PC-3 (cell line): Measurements from ENCODE around the gene QSER1. TPM values are rescaled to one million over a fixed set of nuclear protein-coding genes. Genes with fewer than 3 reads are reported as not detected.

Experiments used
- ATAC-seq: fragments of 200-7000 bp; cut with Tn5 transposase; 2 replicates; pipeline ENCODE4 v1.9.1; 2020; ENCODE audit warnings: mild to moderate bottlenecking, moderate library complexity
- BruUV-seq: library from RNA; stranded (reverse); fragments of 400-500 nt; replicated peaks from 2 replicates; lab custom pipeline; 2021; lab: Mats Ljungman, UMichigan
- CTCF ChIA-PET: fragments of 300-600 bp; sonication (Branson Sonifier 250); formaldehyde crosslinking; loops from one replicate; lab custom pipeline; 2022; ENCODE audit warnings: antibody characterized with exemption; lab: Charles Lee
- POLR2A ChIA-PET: fragments of 300-600 bp; sonication (Branson Sonifier 250); formaldehyde crosslinking; loops from one replicate; lab custom pipeline; 2022; ENCODE audit warnings: antibody characterized with exemption; ENCODE audit not compliant: unreplicated experiment; lab: Charles Lee
- DNase-seq: peaks from one replicate; pipeline ENCODE4 v3.0.0-alpha.2; 2015
- H2AFZ ChIP-seq: fragments of 300-600 bp; sonication (generic); 2 replicates; pipeline ENCODE4 v1.6.0; 2016; ENCODE audit warnings: antibody characterized with exemption, low read length
- H3F3A ChIP-seq: fragments of 300-600 bp; sonication (generic); one replicate; pipeline ENCODE4 v1.6.0; 2017; ENCODE audit warnings: antibody characterized with exemption, low read length, control low read depth, mild to moderate bottlenecking; ENCODE audit not compliant: unreplicated experiment
- H3K27ac ChIP-seq: fragments of 300-600 bp; sonication (generic); 2 replicates; pipeline ENCODE4 v1.5.1; 2016; ENCODE audit warnings: mild to moderate bottlenecking, low read length
- H3K27me3 ChIP-seq: fragments of 300-600 bp; sonication (generic); 2 replicates; pipeline ENCODE4 v1.6.1; 2016; ENCODE audit warnings: low read length, mixed read lengths
- H3K36me3 ChIP-seq: fragments of 300-600 bp; sonication (generic); 2 replicates; pipeline ENCODE4 v1.6.1; 2016; ENCODE audit warnings: low read depth, mixed run types, low read length, mixed read lengths
- H3K4me1 ChIP-seq: fragments of 300-600 bp; sonication (generic); 2 replicates; pipeline ENCODE4 v1.5.1; 2016; ENCODE audit warnings: low read length; ENCODE audit not compliant: insufficient read depth
- H3K4me2 ChIP-seq: fragments of 300-600 bp; sonication (generic); 2 replicates; pipeline ENCODE4 v1.6.0; 2016; ENCODE audit warnings: low read length
- H3K4me3 ChIP-seq: fragments of 300-600 bp; sonication (generic); 2 replicates; pipeline ENCODE4 v1.5.1; 2016; ENCODE audit warnings: mild to moderate bottlenecking, low read length, mixed read lengths
- H3K79me2 ChIP-seq: fragments of 300-600 bp; sonication (generic); 2 replicates; pipeline ENCODE4 v1.6.1; 2017; ENCODE audit warnings: low read length, mixed read lengths
- H3K9ac ChIP-seq: fragments of 300-600 bp; sonication (generic); 2 replicates; pipeline ENCODE4 v1.6.0; 2016; ENCODE audit warnings: mild to moderate bottlenecking, low read length
- H3K9me2 ChIP-seq: fragments of 300-600 bp; sonication (generic); replicated peaks from 2 replicates; pipeline ENCODE4 v1.6.1; 2016; ENCODE audit warnings: mixed run types, low read length, mixed read lengths
- H3K9me3 ChIP-seq: fragments of 300-600 bp; sonication (generic); 2 replicates; pipeline ENCODE4 v1.6.1; 2016; ENCODE audit warnings: low read length, mixed read lengths
- H4K20me1 ChIP-seq: fragments of 300-600 bp; sonication (generic); 2 replicates; pipeline ENCODE4 v1.6.1; 2016; ENCODE audit warnings: low read length, mixed read lengths
- CTCF ChIP-seq: fragments of 300-600 bp; sonication (generic); conservative IDR thresholded peaks from 2 replicates; pipeline ENCODE4 v1.5.1; 2017; ENCODE audit warnings: antibody characterized with exemption, low read depth, mild to moderate bottlenecking, low read length
- EZH2 ChIP-seq: fragments of 300-600 bp; sonication (generic); IDR thresholded peaks from one replicate; pipeline ENCODE4 v1.6.1; 2017; ENCODE audit warnings: antibody characterized with exemption, mild to moderate bottlenecking, low read length; ENCODE audit not compliant: unreplicated experiment
- EZH2phosphoT487 ChIP-seq: fragments of 300-600 bp; sonication (generic); IDR thresholded peaks from 2 replicates; pipeline ENCODE4 v1.6.1; 2018; ENCODE audit warnings: mild to moderate bottlenecking, antibody characterized with exemption, low read length, borderline replicate concordance
- intact Hi-C: fragments of 100-400 bp; cut with micrococcal nuclease; formaldehyde crosslinking; loops from 2 replicates; pipeline ENCODE4 v1.9.0; 2023
- total RNA-seq: library from RNA; depleted of rRNA; stranded (reverse); fragments of >200 nt; gene quantifications from 2 replicates; pipeline ENCODE4 v1.2.3, GENCODE V29; 2014

The QSER1 gene
- total RNA-seq, 1 experiment from 2014 or later = 19.4 TPM

GRCh38 chr11:33021937-33022336 lies 129.3 kb downstream of the QSER1 start:
- ATAC-seq (peak; percentile 85), DNase-seq (no peak)
- intact Hi-C loops = no loop called here
- Histone ChIP-seq H2AFZ (no peak overlapping the region), H3K4me1 (peaks cover 3% of the 10 kb centered on the region), H3K27ac (no peak overlapping the region), H3K79me2 (no peaks in the 10 kb centered on the region), H3K9me2 (no peaks in the 10 kb centered on the region), H3K9ac (no peak overlapping the region), H3K27me3 (no peaks in the 10 kb centered on the region), H3K4me2 (no peak overlapping the region), H3K36me3 (no peaks in the 10 kb centered on the region), H3K4me3 (no peak overlapping the region), H3K9me3 (no peaks in the 10 kb centered on the region), H4K20me1 (no peaks in the 10 kb centered on the region), H3F3A (no peaks in the 10 kb centered on the region)
- BruUV-seq = no TSS peak
- ChIA-PET CTCF (interaction anchor here (0.7 to 1.4 kb wide), 2 partner anchors 44 to 679 kb away, joined by 3 to 5 read pairs; partner anchors contain the start of gene C11orf91), POLR2A (interaction anchor here (0.5 to 0.7 kb wide), 2 partner anchors 113 to 264 kb away, joined by 4 read pairs; no protein-coding TSS in a partner anchor)
- TF ChIP-seq EZH2 = no peak
- TF ChIP-seq EZH2phosphoT487 = no peak
- TF ChIP-seq CTCF = no peak

GRCh38 chr11:33025339-33025722 lies 132.7 kb downstream of the QSER1 start:
- no TSS peak for BruUV-seq
- H3K36me3 ChIP-seq = no peaks in the 10 kb centered on the region
- ChIA-PET CTCF (interaction anchor here (0.7 kb wide), 1 partner anchor 272 kb away, joined by 9 read pairs; no protein-coding TSS in a partner anchor), POLR2A (no interaction called here)
- no peak overlapping the region for H3K4me2 ChIP-seq
- H3K9me2 ChIP-seq = no peaks in the 10 kb centered on the region
- no peak overlapping the region for H3K4me3 ChIP-seq
- ATAC-seq (no peak), DNase-seq (no peak)
- no peak for TF ChIP-seq EZH2
- TF ChIP-seq CTCF = no peak
- no peak for TF ChIP-seq EZH2phosphoT487
- intact Hi-C loops = no loop called here
- H3K4me1 ChIP-seq = peaks cover 13% of the 10 kb centered on the region
- no peaks in the 10 kb centered on the region for H4K20me1 ChIP-seq
- no peak overlapping the region for H3K9ac ChIP-seq
- no peaks in the 10 kb centered on the region for H3K79me2 ChIP-seq
- no peaks in the 10 kb centered on the region for H3K9me3 ChIP-seq
- H3F3A ChIP-seq = no peaks in the 10 kb centered on the region
- H3K27me3 ChIP-seq = no peaks in the 10 kb centered on the region
- H3K27ac ChIP-seq = no peak overlapping the region
- H2AFZ ChIP-seq = no peak overlapping the region

- no peaks in the 10 kb centered on the region for H3K27me3 ChIP-seq
- H3K9ac ChIP-seq = no peak overlapping the region
- no peaks in the 10 kb centered on the region for H3K36me3 ChIP-seq
- H3K4me3 ChIP-seq = no peak overlapping the region
- H3K79me2 ChIP-seq = no peaks in the 10 kb centered on the region
- ChIA-PET POLR2A (no interaction called here), CTCF (no interaction called here)
- no TSS peak for BruUV-seq
- intact Hi-C loops = no loop called here
- no peaks in the 10 kb centered on the region for H3F3A ChIP-seq
- H3K9me2 ChIP-seq = no peaks in the 10 kb centered on the region
- no peak overlapping the region for H2AFZ ChIP-seq
- no peak overlapping the region for H3K27ac ChIP-seq
- H3K4me2 ChIP-seq = no peak overlapping the region
- DNase-seq (peak; percentile 30), ATAC-seq (peak; percentile 35; the same call in 1 of the 2 replicates)
- H3K9me3 ChIP-seq = no peaks in the 10 kb centered on the region
- TF ChIP-seq CTCF (no peak), EZH2phosphoT487 (no peak), EZH2 (no peak)
- peaks cover 13% of the 10 kb centered on the region for H3K4me1 ChIP-seq
- H4K20me1 ChIP-seq = no peaks in the 10 kb centered on the region
These were observed 134.6 kb downstream of the QSER1 start for GRCh38 chr11:33027233-33027632.
